Spinal cord (tissue), 10 donors: Measurements from ENCODE around the gene NKD2. TPM values are rescaled to one million over a fixed set of nuclear protein-coding genes. Genes with fewer than 3 reads are reported as not detected.
A peak's percentile ranks its signal among the peaks of the same experiment; 100 is the strongest.

Experiments
- DNase-seq, 6 donors: peaks; one replicate each; pipeline versions ENCODE4 v3.0.0 to v3.0.0-alpha.2; 2013 to 2015; ENCODE audit warnings: low spot score in 6 of 6, low read depth in 4 of 6
- H3K27ac ChIP-seq: one replicate; pipeline ENCODE4 v1.5.1; 2013; ENCODE audit warnings: low read depth, low read length, control low read depth
- H3K27me3 ChIP-seq: one replicate; pipeline ENCODE4 v1.6.1; 2013; ENCODE audit warnings: low read length; ENCODE audit not compliant: control insufficient read depth, insufficient read depth
- H3K36me3 ChIP-seq: one replicate; pipeline ENCODE4 v1.6.1; 2013; ENCODE audit warnings: low read length; ENCODE audit not compliant: control insufficient read depth, insufficient read depth
- H3K4me1 ChIP-seq: one replicate; pipeline ENCODE4 v1.6.1; 2013; ENCODE audit warnings: low read length; ENCODE audit not compliant: control insufficient read depth, insufficient read depth
- H3K4me3 ChIP-seq: one replicate; pipeline ENCODE4 v1.5.1; 2013; ENCODE audit warnings: low read depth, low read length, control low read depth
- H3K9me3 ChIP-seq: one replicate; pipeline ENCODE4 v1.6.1; 2013; ENCODE audit warnings: low read length; ENCODE audit not compliant: control insufficient read depth, insufficient read depth
- WGBS: methylation state at CpG from one replicate; pipeline ENCODE4 v1.1.5; 2013; ENCODE audit warnings: missing lambda C conversion rate; ENCODE audit not compliant: insufficient coverage; 5-methylcytosine and 5-hydroxymethylcytosine counted together
- polyA plus RNA-seq, 2 donors: library from polyadenylated mRNA; unstranded; fragments of 120-200 nt; gene quantifications; one replicate each; pipeline ENCODE4 v1.2.1, GENCODE V29; 2013; ENCODE audit not compliant: insufficient read length in 2 of 2
- total RNA-seq, 2 donors: library from RNA; depleted of rRNA in 1 of 2; stranded (reverse); fragments of 120-200 nt in 1 of 2; fragments of >200 nt in 1 of 2; gene quantifications; one replicate each; pipeline versions ENCODE4 v1.2.3 to v1.2.4, GENCODE V29; 2013 to 2014
- donor health status: healthy.

The NKD2 gene
- total and polyA plus RNA-seq, 4 donors = 5.1 to 25.2 (median 15.4) TPM

DNA sequence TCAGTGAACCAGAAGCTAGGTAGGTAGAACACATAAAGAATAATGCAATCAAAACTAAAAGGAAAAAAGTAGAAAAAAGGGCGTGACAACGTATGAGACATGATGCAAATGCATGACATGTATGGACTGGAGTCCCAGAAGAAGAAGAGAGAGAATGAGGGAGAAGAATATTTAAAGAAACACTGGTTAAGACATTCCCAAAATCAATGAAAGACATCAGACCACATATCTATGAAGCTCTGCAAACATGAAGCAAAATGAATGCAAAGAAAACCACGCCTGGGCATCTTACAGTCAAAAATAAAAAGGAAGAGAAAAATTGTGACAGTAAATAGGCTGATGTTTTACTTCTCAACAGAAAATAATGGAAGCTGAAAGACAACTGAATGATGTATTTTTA, 23.8 kb upstream of the NKD2 start:
- Histone ChIP-seq H3K4me3 (no peak overlapping the region), H3K4me1 (peaks cover 23% of the 10 kb centered on the region), H3K36me3 (no peaks in the 10 kb centered on the region), H3K9me3 (no peaks in the 10 kb centered on the region), H3K27ac (no peak overlapping the region), H3K27me3 (no peaks in the 10 kb centered on the region)
- DNase-seq = no peak
- no CpG with 5 or more reads among the region's 3 CpGs for WGBS

DNA sequence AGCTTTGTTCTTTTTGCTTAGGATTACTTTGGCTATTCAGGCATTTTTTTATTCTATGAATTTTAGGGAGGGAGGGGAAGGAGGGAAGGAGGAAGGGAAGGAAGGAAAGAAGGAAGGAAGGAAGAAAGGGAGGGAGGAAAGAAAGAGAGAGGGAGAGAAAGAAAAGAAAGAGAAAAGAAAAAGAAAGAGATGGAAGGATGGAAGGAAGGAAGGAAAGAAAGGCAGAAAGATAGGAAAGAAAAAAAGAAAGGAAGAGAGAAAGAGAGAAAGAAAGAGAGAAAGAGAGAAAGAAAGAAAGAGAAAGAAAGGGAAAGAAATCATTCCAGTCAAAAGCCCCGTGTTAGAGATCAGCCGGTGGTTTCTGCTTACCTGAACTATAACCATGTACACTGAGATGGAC, 20.8 kb upstream of the NKD2 start:
- no peaks in the 10 kb centered on the region for H3K9me3 ChIP-seq
- H3K4me3 ChIP-seq = no peak overlapping the region
- H3K4me1 ChIP-seq = peaks cover 34% of the 10 kb centered on the region
- no peaks in the 10 kb centered on the region for H3K36me3 ChIP-seq
- no peaks in the 10 kb centered on the region for H3K27me3 ChIP-seq
- no CpG with 5 or more reads among the region's 2 CpGs for WGBS
- no peak overlapping the region for H3K27ac ChIP-seq
- no peak for DNase-seq

DNA sequence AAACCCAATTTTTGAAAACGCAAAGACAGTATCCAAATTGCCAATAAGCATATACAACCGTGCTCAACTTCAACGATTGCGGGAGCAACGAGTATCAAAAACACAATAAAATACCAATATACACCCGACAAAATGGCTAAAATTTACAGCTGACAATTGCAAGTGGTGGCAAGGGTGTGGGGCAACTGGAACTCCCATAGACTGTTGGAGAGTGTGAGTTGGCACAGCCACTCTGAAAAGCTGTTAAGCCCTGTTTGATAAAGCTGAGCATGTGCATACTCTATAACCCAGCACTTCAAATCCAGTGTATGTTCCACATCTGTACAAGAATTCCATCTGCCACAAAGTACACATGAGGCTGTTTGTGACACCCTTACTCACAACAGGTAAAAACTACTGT, 20.3 kb upstream of the NKD2 start:
- Histone ChIP-seq H3K4me3 (no peak overlapping the region), H3K27ac (no peak overlapping the region), H3K27me3 (no peaks in the 10 kb centered on the region), H3K4me1 (peaks cover 36% of the 10 kb centered on the region), H3K9me3 (no peaks in the 10 kb centered on the region), H3K36me3 (no peaks in the 10 kb centered on the region)
- WGBS = 93% methylated on average over 5 of the region's 6 CpGs
- no peak for DNase-seq

DNA sequence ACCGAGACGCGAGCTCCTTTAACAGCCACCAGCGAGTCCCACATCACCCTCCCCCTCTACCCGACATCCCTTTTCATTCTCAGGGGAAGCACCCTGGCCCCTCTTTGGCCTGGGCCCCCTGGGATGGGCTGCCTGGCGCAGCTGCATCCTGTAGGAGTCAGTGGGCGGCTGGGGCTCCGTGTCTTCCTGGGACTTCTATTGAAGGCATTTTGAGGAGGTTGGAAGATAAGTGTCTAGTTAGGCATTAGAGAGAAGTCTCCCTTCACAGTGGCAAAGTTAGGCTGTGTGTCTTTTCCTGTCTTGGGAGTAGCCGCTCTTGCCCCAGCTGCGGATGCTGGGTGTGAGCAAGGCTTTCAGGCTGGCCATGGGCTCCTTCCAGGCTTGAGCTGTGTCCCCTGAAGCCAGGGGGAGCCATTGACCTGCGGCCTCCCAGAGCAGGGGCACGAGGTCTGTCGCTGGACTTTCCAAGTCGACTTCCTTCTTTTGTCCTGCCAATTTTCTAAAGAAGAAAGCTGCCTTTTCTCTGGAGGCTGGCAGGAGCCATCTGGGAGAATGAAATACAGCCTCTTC, 18.6 kb upstream of the NKD2 start:
- H3K4me1 ChIP-seq = peaks cover 44% of the 10 kb centered on the region
- H3K27me3 ChIP-seq = no peaks in the 10 kb centered on the region
- H3K27ac ChIP-seq = peak overlapping the region; percentile 78
- peak in 2 of 6 donors; percentile 61 to 69 for DNase-seq
- 25% methylated on average over 14 of the region's 14 CpGs for WGBS
- no peak overlapping the region for H3K4me3 ChIP-seq
- H3K9me3 ChIP-seq = no peaks in the 10 kb centered on the region
- H3K36me3 ChIP-seq = no peaks in the 10 kb centered on the region

DNA sequence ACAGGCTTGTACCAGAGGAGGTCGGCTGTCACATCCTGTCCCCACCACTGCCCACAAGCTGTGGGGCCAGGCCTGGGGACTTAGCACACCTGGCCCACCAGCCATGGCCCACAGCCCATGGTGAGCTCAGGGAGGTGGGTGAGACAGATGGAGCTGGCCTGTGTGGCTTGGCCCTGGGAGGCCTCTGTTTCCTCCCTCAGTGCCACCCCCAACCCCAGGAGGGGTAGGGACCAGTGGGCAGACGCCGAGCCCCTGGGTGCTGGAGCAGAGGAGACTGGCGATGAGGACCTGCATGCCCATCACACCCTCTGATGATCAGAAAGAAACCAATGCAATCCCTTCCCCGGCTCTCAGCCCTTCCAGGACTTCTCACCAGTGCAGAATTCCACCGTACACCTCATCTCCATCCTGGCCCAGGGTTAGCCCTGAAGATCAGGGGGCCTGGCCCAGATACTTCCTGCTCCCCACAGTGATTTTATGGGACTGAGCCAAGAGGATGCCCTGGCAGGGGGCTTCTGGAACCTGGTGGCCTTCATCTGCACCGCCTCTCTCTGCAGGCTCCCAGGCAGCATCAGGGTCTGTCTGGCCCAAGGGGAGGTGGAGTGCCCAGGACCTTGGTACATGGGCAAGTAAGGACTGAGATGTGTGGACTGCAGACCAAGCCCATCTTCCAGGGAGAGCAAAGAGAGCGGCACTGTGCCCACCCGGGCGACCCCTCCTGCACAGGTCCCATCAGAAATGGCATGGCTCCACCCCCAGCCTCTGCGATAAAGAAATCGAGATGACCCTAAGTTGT, 16.9 kb upstream of the NKD2 start:
- peak overlapping the region; percentile 40 for H3K27ac ChIP-seq
- H3K4me3 ChIP-seq = no peak overlapping the region
- peaks cover 44% of the 10 kb centered on the region for H3K4me1 ChIP-seq
- H3K36me3 ChIP-seq = no peaks in the 10 kb centered on the region
- no peaks in the 10 kb centered on the region for H3K9me3 ChIP-seq
- H3K27me3 ChIP-seq = no peaks in the 10 kb centered on the region
- no peak for DNase-seq
- WGBS = 82% methylated on average over 11 of the region's 12 CpGs

DNA sequence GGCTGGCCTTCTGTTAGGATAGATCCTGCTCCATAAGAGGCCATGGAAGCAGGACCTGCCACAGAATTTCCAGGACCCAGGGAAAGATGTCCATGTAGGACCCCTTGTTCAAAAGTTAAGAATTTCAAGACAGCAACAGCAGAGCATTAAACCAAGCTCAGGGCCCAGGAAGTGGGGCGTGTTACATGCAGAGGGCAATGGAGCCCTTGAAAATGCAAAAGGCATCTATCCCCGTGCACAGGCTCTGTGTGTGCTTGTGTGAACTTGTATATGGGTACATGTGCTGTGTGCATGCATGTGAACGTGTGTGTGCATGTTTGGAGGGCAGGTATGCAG, 14.4 kb upstream of the NKD2 start:
- H3K27ac ChIP-seq = no peak overlapping the region
- DNase-seq = no peak
- H3K27me3 ChIP-seq = no peaks in the 10 kb centered on the region
- H3K4me1 ChIP-seq = peaks cover 59% of the 10 kb centered on the region
- H3K4me3 ChIP-seq = no peak overlapping the region
- no peaks in the 10 kb centered on the region for H3K36me3 ChIP-seq
- no peaks in the 10 kb centered on the region for H3K9me3 ChIP-seq
- WGBS = 90% methylated on average over 1 of the region's 3 CpGs

GRCh38 chr5:994821-995220, 13.8 kb upstream of the NKD2 start:
- no peak overlapping the region for H3K4me3 ChIP-seq
- H3K27me3 ChIP-seq = no peaks in the 10 kb centered on the region
- 100% methylated on average over 2 of the region's 4 CpGs for WGBS
- no peaks in the 10 kb centered on the region for H3K36me3 ChIP-seq
- DNase-seq = no peak
- no peaks in the 10 kb centered on the region for H3K9me3 ChIP-seq
- H3K27ac ChIP-seq = no peak overlapping the region
- peaks cover 55% of the 10 kb centered on the region for H3K4me1 ChIP-seq

DNA sequence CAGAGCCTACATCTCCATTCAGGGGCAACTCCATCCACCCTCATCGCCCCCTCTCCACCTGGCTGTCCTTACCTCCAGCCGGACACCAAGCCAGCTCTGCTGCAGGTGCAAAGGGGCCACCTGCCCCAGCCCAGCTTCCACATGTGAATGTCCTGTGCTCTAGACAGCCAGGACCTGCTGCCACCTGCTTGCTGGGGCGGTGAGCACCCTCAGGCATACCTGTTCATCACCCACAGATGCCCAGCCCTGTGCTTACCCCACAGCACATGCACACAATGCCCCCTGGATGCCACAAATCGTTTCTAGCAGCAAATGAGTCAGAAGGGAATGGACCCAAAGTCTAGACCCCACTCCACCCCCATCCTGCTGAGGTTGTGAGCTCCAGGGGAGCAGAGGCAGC, 13.3 kb upstream of the NKD2 start:
- 93% methylated on average over 4 of the region's 4 CpGs for WGBS
- no peaks in the 10 kb centered on the region for H3K27me3 ChIP-seq
- H3K36me3 ChIP-seq = no peaks in the 10 kb centered on the region
- no peak for DNase-seq
- H3K27ac ChIP-seq = no peak overlapping the region
- peaks cover 50% of the 10 kb centered on the region for H3K4me1 ChIP-seq
- H3K9me3 ChIP-seq = no peaks in the 10 kb centered on the region
- H3K4me3 ChIP-seq = no peak overlapping the region

DNA sequence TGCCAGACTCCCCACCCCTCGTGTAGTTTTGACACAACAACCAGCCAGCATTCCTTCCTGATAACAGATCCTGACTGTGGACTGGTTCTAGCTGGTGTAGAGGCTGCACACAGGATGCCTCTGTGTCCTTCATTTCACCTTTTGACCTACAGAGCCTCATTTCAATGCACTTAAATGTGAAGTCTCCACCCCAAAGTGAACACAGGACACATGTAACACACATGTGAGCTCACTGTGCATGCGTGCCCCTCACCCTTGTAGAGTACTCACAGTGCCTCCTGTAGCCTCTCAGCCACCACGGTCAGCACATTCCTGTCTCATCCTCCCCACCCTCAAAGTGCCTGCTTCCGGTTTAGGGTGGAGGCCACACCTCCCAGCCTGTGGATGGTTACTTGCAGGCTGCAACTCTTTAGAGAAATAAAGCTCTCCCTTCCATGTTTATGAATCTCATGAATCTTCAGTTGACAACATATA, 11.6 kb upstream of the NKD2 start:
- no peaks in the 10 kb centered on the region for H3K36me3 ChIP-seq
- H3K27ac ChIP-seq = peak overlapping the region; percentile 71
- H3K4me1 ChIP-seq = peaks cover 34% of the 10 kb centered on the region
- no peak overlapping the region for H3K4me3 ChIP-seq
- WGBS = 56% methylated on average over 1 of the region's 4 CpGs
- no peaks in the 10 kb centered on the region for H3K27me3 ChIP-seq
- no peaks in the 10 kb centered on the region for H3K9me3 ChIP-seq
- DNase-seq = peak in 1 of 6 donors; percentile 41

GRCh38 chr5:997711-998110, 10.9 kb upstream of the NKD2 start:
- DNase-seq = no peak
- H3K9me3 ChIP-seq = no peaks in the 10 kb centered on the region
- no peak overlapping the region for H3K4me3 ChIP-seq
- H3K27me3 ChIP-seq = no peaks in the 10 kb centered on the region
- WGBS = 100% methylated on average over 4 of the region's 6 CpGs
- H3K36me3 ChIP-seq = no peaks in the 10 kb centered on the region
- H3K27ac ChIP-seq = no peak overlapping the region
- H3K4me1 ChIP-seq = peaks cover 28% of the 10 kb centered on the region
